ELF-1 (cell line): ENCODE measurements around the gene AHCTF1.

Source experiments
- DNase-seq: peaks from one replicate; pipeline ENCODE4 v3.0.0-alpha.2; 2016; ENCODE audit warnings: low read depth, low spot score

AHCTF1 gene, protein sequence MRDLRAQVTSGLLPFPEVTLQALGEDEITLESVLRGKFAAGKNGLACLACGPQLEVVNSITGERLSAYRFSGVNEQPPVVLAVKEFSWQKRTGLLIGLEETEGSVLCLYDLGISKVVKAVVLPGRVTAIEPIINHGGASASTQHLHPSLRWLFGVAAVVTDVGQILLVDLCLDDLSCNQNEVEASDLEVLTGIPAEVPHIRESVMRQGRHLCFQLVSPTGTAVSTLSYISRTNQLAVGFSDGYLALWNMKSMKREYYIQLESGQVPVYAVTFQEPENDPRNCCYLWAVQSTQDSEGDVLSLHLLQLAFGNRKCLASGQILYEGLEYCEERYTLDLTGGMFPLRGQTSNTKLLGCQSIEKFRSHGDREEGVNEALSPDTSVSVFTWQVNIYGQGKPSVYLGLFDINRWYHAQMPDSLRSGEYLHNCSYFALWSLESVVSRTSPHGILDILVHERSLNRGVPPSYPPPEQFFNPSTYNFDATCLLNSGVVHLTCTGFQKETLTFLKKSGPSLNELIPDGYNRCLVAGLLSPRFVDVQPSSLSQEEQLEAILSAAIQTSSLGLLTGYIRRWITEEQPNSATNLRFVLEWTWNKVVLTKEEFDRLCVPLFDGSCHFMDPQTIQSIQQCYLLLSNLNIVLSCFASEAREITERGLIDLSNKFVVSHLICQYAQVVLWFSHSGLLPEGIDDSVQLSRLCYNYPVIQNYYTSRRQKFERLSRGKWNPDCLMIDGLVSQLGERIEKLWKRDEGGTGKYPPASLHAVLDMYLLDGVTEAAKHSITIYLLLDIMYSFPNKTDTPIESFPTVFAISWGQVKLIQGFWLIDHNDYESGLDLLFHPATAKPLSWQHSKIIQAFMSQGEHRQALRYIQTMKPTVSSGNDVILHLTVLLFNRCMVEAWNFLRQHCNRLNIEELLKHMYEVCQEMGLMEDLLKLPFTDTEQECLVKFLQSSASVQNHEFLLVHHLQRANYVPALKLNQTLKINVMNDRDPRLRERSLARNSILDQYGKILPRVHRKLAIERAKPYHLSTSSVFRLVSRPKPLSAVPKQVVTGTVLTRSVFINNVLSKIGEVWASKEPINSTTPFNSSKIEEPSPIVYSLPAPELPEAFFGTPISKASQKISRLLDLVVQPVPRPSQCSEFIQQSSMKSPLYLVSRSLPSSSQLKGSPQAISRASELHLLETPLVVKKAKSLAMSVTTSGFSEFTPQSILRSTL (N-terminal part only)

DNA sequence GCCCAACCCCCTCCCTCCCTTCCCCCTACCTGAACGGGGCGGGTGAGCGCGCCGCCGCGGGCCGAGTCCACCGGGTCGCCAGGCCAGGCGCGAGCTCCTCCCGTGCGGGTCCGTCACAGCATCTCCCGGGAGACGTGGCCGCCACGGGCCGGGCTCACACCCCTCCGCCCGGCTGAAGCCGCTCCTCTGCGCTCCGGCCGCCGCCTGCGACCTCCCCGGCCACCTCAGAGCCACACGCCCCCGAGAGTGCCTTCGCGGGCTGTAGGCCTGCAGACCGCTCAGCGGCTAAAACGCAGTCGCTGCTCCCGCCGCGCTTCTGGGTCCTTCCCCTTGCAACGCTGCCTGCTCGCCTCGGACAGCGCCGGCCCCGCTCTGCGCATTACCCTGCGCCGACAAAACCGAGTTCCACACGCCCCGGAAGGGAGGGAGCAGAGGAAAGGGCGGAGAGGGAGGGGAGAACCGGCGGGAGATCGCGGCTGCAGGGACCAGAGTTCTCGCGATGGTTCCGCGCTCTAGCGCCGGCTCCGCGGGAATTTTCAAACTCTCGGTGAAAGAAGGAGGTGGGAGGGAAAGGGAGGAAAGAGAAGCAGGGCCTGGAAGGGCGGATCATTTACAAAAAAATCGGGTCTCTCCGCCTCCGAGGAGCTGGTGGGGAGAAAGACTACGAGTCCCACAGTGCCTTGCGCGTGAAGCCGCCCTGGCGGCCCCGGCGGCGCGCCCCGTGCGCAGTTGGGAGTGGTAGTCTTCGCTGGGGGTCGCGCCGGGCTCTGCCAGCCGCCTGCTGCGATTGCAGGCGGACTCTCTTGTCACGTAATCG is at the start of gene AHCTF1:
Gene AHCTF1, minus strand, starts transcription at position 400 of the 817 bp plus-strand sequence. CDS start 13,578 bp downstream, outside the sequence.
- peak; percentile 99 for DNase-seq

DNA sequence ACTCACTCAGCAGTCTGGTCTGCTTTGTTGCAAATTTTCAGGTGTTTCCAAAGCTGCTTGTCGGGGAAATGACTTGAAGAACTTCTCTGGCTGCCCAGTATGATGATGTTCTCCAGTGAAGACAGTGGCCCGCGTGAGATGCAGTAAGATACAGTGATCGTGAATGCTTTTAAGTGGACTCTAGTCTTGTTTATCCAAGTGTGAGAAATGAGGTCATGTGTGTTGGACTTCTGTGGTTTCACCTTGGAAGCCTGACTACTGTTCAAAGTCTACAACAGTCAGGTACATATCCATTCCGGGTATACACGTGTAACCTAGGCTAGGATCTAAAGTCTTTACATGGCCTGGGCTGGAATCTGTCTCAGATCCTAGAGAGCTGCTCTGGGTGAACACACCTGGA is 47.0 kb upstream of the AHCTF1 start:
- no peak for DNase-seq

DNA sequence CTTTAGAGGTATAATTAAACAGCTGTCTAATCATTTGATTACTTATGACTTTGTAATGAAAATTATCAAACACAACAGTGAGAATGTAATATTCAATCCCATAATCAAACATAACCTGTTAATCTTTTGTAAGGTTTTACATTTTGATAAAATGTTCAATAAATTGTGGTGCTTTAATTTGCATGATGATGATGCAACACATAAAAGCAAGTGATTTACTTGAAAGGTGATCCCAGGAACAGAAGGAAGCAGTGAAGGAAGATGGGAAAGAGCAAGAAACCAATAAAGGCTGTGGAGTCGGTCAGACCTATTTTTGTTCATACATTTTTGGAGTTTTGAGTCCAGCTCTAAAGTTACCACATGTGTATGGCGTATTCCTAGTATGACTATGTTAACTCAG is 46.5 kb upstream of the AHCTF1 start:
- DNase-seq = no peak

DNA sequence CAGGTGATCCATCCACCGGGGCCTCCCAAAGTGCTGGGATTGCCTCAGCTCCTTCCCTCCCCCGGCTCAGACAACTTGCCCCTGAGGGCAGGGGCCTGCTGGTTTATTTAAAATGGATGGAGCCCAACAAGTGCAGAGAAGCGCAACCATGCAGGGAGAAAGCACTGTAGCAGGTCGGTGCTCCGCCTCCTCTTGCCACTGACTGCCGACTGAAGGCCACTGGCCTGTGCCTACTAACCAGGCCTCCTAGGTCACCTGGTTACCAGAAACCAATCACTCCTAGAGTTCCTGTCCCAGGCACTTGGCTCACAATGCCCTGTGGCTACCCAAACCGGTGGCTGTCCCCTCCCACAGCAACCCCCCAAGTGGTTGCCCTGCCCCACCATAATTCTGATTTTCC is 40.2 kb upstream of the AHCTF1 start:
- peak; percentile 30 for DNase-seq

DNA sequence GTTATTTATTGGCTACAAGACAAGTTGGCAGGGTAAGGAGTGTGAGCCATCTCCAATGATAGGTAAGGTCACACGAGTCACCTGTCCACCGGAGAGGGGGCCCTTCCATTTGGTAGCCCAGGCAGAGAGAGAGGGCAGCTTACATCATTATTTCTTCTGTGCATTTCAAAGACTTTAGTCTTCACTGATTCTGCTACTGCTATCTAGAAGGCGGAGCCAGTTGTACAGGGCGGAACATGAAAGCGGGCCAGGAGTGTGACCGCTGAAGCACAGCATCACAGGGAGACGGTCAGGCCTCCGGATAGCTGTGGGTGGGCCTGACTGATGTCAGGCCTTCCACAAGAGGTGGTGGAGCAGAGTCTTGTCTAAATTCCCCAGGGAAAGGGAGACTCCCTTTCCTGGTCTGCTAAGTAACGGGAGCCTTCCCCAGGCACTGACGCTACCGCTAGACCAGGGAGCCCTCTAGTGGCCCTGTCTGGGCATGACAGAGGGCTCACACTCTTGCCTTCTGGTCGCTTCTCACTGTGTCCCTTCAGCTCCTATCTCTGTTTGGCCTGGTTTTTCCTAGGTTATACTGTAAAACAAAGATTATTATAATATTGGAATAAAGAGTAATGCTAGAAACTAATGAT is 39.5 kb upstream of the AHCTF1 start:
- DNase-seq = peak; percentile 57

DNA sequence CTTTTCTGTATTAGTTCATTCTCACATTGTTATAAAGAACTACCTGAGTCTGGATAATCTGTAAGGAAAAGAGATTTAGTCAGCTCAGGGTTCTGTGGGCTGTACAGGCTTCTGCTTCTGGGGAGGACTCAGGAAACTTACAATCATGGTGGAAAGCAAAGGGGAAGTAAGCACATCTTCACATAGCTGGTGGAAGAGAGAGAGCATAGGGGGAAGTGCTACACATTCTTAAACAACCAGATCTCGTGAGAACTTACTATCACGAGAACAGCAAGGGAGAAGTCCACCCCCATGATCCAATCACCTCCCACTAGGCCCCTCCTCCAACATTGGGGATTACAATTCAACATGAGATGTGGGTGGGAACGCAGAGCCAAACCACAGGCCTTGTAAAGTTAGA is 37.9 kb upstream of the AHCTF1 start:
- DNase-seq = no peak

DNA sequence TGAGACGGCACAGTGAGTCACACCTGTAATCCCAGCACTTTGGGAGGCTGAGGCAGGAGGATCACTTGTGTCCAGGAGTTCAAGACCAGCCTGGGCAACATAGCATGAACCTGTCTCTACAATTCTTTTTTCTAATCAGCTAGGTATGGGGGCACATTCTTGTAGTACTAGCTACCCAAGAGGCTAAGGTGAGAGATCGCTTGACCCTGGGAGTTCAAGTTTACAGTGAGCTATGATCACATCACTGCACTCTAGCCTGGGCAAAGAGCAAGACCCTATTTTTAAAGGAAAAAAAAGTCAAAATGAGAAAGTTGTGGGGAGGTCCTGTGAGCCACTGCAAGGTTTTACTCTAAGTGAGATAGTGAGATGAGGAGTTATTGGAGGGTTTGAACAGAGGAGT is 34.8 kb upstream of the AHCTF1 start:
- no peak for DNase-seq

DNA sequence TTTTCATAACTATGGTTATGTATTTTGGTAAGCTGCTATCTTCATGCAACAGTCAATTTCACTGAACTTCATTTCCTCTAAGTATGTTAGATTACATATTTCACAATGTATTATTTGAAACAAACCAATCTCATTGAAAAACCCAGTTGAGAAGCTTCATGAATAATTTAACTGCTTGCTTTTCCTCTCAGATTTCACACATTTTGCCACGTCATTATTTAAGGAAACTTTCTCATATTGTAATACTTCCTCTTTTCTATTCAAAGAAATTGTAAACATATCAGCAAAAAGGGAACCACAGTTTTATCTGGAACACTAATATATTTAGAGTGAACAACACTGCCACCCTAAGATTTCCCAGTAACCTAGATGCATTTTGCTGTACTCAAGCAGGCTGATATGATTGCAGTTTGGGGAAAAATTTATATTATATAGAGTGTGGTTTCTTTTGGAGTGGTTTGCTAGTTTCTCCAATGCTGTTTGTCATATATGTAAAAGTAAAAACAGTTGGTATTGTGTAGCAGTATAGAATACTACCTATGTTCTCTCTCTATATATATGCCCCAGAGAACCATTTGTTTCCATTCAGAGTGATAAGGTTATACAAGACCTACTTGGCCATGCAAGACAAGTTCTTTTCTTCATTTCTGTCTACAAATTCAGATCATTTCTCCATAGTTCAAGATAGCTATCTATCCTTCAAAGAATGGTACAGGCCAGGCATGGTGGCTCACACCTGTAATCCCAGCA is 28.4 kb upstream of the AHCTF1 start:
- no peak for DNase-seq

DNA sequence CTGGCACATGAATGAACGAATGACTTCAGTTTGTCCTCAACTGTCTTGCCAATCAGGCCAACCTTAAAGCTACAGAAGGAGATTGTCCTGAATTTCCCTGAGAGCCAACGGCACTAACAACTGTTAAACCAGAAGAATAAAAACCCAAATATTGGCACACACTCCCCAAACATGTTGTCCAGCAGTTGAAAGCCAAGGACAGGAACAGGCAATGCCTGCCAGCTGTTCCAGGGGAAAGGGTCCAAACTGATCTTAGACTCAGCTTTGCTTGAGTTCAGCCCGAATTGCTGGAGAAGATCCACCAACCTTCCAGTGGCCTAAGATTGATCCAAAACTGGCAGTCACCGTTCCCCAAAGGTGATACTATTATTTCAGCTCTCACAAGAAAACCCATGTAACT is 22.4 kb upstream of the AHCTF1 start:
- no peak for DNase-seq

DNA sequence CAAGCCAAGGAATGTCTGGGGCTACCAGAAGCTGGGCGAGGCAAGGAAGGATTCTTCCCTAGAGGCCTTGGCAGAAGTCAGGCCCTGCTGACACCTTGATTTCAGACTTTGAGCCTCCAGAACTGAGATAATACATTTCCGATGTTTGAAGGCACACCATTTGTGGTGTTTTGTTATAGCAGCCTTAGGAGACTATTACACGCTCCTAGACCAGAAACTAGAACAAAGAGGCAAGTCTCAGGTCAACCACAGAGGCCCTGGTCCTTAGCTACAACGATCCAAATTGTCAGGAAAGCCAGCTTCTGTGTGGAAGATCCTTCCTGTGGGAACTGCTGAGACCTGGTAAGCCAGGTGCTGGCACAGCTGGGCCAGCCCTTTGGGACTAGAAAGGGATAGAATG is 19.7 kb upstream of the AHCTF1 start:
- no peak for DNase-seq

DNA sequence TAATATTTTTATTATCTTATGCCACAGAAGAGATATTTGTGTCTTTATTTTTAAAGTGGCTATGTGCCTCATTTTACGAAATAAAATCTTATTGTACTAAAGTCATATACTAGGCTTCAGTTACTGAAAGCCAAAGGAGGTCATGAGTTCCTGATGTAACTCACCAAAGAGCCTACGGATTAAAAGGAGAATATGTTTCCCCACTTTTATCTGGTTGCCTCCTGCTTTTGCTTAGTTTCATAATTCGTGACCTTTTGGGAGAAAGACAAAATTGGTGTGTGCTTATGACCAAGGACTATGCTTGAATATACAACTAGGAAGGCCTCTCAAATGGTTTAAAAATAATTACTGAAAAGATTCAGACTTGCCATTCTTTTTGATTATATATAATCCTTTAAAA is 18.2 kb upstream of the AHCTF1 start:
- no peak for DNase-seq

DNA sequence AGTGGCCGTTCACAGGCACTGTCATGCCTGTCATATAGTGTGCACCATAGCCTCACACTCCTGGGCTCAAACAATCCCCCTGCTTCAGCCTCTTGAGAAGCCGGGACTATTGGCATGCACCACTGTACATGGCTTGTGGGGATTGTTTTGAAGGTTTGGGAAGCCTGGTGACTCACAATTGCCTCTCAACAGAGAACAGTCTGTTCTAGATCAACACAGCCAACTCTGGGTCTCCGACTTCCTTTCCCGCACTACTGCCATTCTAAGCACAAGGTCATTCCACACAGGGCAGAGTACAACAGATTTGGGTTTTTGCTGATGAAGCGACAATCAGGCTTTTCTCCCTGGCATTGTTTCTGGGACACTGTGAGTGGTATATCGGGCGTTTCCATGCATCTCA is 15.5 kb upstream of the AHCTF1 start:
- peak; percentile 33 for DNase-seq

DNA sequence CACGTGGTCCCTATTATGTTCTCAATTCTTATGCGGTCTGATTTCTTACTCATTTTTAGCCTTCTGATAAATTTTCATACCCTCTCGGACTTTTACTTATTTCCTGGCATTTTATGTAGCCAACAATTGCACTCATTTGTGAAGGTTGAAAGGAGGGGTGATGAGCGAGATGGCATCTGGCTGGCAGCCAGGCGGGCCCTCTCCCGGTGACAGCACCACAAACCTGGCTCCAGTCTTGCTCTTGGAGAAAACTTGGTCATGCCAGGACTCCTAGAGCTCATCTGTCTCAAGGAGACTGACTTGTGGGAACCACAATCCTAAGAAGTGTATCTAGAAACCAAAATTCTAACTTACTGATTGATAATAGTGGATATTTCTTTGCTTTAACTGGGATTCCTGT is 14.6 kb upstream of the AHCTF1 start:
- no peak for DNase-seq

DNA sequence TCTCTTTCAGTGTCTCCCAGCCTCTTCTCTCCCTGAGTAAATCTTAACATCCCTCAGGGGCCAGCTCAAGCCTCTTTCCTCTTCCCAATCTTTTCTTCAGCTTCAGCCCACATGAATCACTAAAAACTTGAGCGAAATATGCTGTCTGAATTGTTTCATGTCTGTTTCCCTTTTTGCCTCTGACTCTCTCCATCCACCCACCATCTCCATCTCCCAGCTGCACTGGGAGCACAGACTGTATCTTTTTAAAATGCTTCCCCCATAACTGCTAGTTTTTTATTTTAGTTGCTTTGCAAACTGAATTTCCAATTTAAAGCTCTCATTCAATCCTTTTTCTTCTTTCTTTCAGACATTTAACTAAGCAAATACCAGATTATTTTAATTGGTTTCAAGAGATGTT is 3.0 kb upstream of the AHCTF1 start:
- no peak for DNase-seq

DNA sequence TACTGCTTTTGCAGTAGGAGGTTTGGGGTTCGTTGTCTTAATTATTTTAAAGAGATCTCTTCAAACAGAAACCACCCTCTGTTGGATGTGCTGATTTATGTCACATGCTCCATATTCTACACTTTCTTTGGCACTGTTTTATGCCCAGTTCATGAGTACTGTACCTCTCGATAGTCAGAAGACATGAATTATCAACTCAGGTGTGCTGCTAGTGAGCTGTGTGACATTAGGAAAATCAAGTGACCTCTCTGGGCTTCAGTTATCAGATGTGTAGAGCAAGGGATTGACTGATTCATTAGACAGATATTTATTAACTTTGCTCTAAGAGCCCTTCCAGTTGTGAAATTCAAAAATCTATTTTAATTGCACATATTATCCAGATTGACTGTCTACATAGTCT is 2.1 kb upstream of the AHCTF1 start:
- DNase-seq = no peak

DNA sequence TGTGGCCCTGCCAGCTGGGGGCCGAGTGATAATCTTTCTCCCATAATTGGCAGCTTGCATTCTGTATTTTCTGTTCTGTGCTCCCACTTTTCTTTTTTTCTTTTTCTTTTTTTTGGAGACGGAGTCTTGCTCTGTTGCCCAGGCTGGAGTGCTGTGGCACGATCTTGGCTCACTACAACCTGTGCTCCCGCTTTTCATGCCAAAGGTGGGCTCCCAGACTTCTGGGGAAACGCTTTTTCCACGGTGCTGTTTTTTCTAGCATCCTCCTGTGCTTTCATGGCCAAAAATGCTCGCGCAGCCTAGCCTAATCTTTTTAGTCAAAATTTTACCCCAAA is 585 bp upstream of the AHCTF1 start:
- no peak for DNase-seq

DNA sequence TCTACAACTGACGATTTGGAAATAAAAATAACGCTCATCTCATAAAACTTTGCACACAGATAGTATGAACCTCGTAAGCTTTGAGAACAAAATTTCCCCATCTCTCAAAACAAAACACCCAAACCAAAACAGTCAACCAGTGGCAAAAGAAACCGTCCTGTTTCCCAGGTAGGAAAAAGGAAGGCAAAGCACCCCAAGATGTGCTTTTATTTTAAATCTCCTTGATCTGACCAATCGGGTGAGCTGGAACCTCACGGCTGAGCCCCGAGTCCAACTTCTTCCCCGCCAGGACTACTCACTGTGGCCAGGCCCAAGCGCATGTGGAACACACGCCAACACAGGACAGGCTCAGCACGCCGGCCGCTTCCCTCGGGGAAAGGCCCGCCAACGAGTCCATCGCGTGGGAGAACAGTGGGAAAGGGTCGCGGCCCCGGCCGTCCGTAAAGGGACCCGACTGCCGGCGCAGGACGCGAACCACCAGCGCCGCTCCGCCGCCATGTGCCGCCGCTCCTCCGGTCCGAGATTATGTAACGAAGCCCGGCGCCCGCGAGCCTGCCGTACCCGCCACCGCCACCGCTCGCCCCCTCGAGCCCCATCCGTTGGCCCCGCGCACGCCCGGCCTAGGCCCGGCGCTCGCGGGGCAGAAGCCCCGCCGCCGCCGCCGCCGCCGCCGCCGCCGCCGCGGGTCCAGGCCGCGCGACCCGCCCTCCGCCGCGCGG is 759 bp downstream of the AHCTF1 start:
- DNase-seq = peak; percentile 63

DNA sequence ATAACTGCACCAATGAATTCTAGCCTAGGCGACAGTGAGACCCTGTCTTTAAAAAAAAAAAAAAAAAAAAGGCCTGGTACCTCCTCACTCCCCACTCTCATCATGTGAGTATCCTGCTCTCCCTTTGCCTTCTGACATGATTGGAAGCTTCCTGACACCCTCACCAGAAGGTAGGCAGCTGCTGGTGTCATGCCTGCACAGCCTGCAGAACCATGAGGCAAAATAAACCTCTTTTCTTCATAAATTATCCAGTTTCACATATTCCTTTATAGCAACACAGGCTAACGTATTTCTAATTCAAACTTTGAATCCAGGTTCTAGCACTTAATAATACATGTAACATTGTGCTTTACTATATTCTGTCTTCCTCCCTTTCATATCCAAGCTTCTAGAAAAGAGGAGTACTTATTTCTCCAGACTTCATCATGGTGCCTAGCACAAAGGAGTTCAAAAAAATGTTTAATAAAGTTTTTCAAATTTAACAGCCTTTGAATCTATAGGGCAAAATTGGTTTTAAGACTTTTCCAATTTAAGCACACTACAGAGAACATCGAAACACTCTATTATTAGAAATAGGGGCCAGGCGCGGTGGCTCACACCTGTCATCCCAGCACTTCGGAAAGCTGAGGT is 5.6 kb downstream of the AHCTF1 start:
- DNase-seq = no peak

DNA sequence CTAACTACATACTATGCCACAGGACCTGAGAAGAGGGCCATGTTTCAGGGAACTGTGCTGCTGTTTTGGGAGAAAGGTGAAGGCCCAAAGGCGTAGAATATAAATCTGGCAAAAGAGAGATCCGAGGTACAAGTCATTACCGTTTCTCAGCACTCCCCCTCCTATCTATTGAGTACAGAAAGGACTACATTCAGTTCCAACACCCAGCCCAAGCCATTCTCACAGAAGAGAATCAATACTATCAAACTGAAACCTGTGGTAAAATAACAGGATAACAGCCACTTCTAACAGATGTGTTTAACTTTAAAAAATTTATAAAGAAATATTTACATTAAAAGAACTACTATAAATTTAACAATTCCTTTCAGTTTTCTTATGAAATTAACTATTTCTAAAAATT is 7.8 kb downstream of the AHCTF1 start:
- no peak for DNase-seq
